ENCODE data around the gene BNC2. TPM values are rescaled to one million over a fixed set of nuclear protein-coding genes. Genes with fewer than 3 reads are reported as not detected.

BNC2 gene
- total and polyA plus RNA-seq, 2 of the 13 experiments (the other 11 are each of a cell fraction or from before 2014, with no cell fraction given): not detected

- no peak overlapping the region for H3K4me2 ChIP-seq (ENCODE audit: low read depth, low read length)
- H3K4me3 ChIP-seq (replicated peaks in 1 of 3; ENCODE audit: insufficient read depth in 1 of 3, low read depth in 2 of 3, low read length in 3 of 3): no peak overlapping the region
- no peaks in the 10 kb centered on the region for H3K79me2 ChIP-seq (ENCODE audit: insufficient read depth, low read length)
- in situ Hi-C loops (cut with HindIII; ENCODE audit: extremely low pct_ligation_motif_present, low pct_unique_long_range_greater_than_20kb) (no loop called here), intact Hi-C loops (cut with micrococcal nuclease; ENCODE audit: unreplicated experiment) (no loop called here)
- H3K9ac ChIP-seq (ENCODE audit: insufficient read depth, low read depth, low read length): no peak overlapping the region
- no peaks in the 10 kb centered on the region for H3K36me3 ChIP-seq (replicated peaks in 1 of 2; ENCODE audit: control insufficient read depth in 1 of 2, insufficient read depth in 2 of 2, low read length in 2 of 2)
- peaks cover 0 to 13% of the 10 kb centered on the region in 2 experiments; a peak in 2 of 5 replicates for H3K27me3 ChIP-seq (ENCODE audit: control insufficient read depth in 1 of 2, insufficient read depth in 2 of 2, low read length in 2 of 2)
- WGBS (ENCODE audit: low lambda C conversion rate): 20% methylated on average over 13 of the region's 15 CpGs
- TF ChIP-seq ZNF674 (CRISPR knock-in tag; IDR thresholded peaks at IDR 0.05; ENCODE audit: low read depth) (no peak), ZNF577 (CRISPR knock-in tag; IDR thresholded peaks at IDR 0.05; ENCODE audit: borderline replicate concordance, low read depth) (no peak), THAP11 (CRISPR knock-in tag; IDR thresholded peaks at IDR 0.05) (no peak), NRL (CRISPR knock-in tag; IDR thresholded peaks at IDR 0.05; ENCODE audit: borderline replicate concordance) (no peak), ZNF576 (CRISPR knock-in tag; IDR thresholded peaks at IDR 0.05) (no peak), ZSCAN5A (CRISPR knock-in tag; IDR thresholded peaks at IDR 0.05; ENCODE audit: borderline replicate concordance) (no peak), FOXO4 (CRISPR knock-in tag; conservative IDR thresholded peaks at IDR 0.05) (no peak), CBX2 (IDR thresholded peaks at IDR 0.05; ENCODE audit: low read depth, low read length) (no peak), CBX2 (CRISPR knock-in tag; IDR thresholded peaks at IDR 0.05; ENCODE audit: low read depth) (no peak), MTERF4 (CRISPR knock-in tag; IDR thresholded peaks at IDR 0.05) (no peak), ZKSCAN5 (CRISPR knock-in tag; IDR thresholded peaks at IDR 0.05) (no peak), SIN3A (IDR thresholded peaks at IDR 0.05; ENCODE audit: borderline replicate concordance, low read depth, low read length) (no peak), FOXJ3 (CRISPR knock-in tag; IDR thresholded peaks at IDR 0.05; ENCODE audit: borderline replicate concordance) (no peak), ZSCAN20 (CRISPR knock-in tag; IDR thresholded peaks at IDR 0.05; ENCODE audit: borderline replicate concordance) (no peak), EZH2 (conservative IDR thresholded peaks at IDR 0.05; ENCODE audit: low read depth, low read length) (no peak)
- no peak overlapping the region for H3K27ac ChIP-seq (ENCODE audit: extremely low read length, insufficient read depth, low read length)
- H3K4me1 ChIP-seq (ENCODE audit: insufficient read depth, low read length): no peaks in the 10 kb centered on the region
- FAIRE-seq: no peak
- ChIA-PET POLR2A (no interaction called here), CTCF (ENCODE audit: low intra/inter-chr PET ratio, low total read pairs) (no interaction called here)
- BruUV-seq (replicated peaks): no TSS peak
- no peak for ATAC-seq
- no peak overlapping the region for H2AFZ ChIP-seq (ENCODE audit: low read length)
- no peaks in the 10 kb centered on the region for H3K9me3 ChIP-seq (ENCODE audit: low read length)
- DNase-seq (ENCODE audit: low spot score): no peak
- H4K20me1 ChIP-seq (ENCODE audit: insufficient read depth, low read length): no peaks in the 10 kb centered on the region
Observed at GRCh38 chr9:16552252-16552651, 318.2 kb downstream of the BNC2 start.
